ENCODE measurements around the gene FARSA.
A peak's percentile ranks its signal among the peaks of the same experiment; 100 is the strongest.
"Not testable (repeated sequence)": the region's sequence is repeated elsewhere in the genome, so short reads cannot be mapped to it uniquely, and the experiment has no call there.

The FARSA gene

GRCh38 chr19:12953799-12954611, 20.5 kb upstream of the FARSA start:
- no peak for DNase-seq

DNA sequence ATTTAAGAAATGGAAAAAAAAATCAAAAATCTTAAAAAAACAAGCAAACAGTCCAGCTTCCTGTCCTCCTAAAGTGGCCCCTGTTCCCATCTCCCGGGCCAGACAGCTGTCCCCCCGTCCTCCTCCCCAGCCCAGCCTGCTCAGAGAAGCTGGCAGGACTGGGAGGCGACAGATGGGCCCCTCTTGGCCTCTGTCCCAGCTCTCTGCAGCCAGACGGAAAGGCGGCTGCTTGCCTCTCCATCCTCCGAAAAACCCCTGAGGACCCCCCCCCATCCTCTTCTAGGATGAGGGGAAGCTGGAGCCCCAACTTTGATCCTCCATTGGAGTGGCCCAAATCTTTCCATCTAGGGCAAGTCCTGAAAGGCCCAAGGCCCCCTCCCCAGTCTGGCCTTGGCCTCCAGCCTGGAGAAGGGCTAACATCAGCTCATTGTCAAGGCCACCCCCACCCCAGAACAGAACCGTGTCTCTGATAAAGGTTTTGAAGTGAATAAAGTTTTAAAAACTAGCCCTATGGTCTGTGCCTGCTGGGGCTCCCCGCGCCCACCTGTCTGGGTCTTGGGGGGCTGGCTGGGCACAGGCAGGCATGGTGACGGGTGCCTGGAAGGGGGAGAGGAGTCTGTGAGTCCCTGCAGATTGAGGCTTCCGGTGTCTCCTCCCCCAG, 19.8 kb upstream of the FARSA start:
- DNase-seq, result no peak

GRCh38 chr19:12952488-12953137, 19.1 kb upstream of the FARSA start:
- DNase-seq, result peak; percentile 53

DNA sequence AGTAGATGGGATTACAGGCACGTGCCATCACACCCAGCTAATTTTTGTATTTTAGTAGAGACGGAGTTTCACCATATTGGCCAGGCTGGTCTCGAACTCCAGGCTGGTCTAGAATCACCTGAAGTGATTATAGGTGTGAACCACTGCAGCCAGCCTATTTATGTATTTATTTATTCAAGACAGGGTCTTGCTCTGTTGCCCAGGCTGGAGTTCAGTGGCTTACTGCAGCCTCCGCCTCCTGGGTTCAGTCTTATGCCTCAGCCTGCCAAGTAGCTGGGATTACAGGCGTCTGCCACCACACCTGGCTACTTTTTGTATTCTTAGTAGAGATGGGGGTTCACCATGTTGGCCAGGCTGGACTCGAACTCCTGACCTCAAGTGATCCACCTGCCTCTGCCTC, 18.5 kb upstream of the FARSA start:
- not testable (repeated sequence) for DNase-seq

GRCh38 chr19:12949363-12950283, 16.1 kb upstream of the FARSA start:
- DNase-seq, result peak; percentile 58

GRCh38 chr19:12948612-12949362, 15.3 kb upstream of the FARSA start:
- peak; percentile 57 for DNase-seq

GRCh38 chr19:12947702-12948611, 14.4 kb upstream of the FARSA start:
- no peak for DNase-seq

GRCh38 chr19:12946731-12947496, 13.4 kb upstream of the FARSA start:
- DNase-seq, result no peak

- DNase-seq, result peak; percentile 85
Measured at GRCh38 chr19:12946092-12946721, 12.7 kb upstream of the FARSA start.

- peak; percentile 99 for DNase-seq
Measured at GRCh38 chr19:12945479-12946091, 12.1 kb upstream of the FARSA start, which contains the start of gene RAD23A. Gene RAD23A (plus strand): TSS chr19:12945862. CDS start chr19:12945949, 87 bp downstream.

GRCh38 chr19:12944104-12944674, 10.7 kb upstream of the FARSA start:
- no peak for DNase-seq

DNA sequence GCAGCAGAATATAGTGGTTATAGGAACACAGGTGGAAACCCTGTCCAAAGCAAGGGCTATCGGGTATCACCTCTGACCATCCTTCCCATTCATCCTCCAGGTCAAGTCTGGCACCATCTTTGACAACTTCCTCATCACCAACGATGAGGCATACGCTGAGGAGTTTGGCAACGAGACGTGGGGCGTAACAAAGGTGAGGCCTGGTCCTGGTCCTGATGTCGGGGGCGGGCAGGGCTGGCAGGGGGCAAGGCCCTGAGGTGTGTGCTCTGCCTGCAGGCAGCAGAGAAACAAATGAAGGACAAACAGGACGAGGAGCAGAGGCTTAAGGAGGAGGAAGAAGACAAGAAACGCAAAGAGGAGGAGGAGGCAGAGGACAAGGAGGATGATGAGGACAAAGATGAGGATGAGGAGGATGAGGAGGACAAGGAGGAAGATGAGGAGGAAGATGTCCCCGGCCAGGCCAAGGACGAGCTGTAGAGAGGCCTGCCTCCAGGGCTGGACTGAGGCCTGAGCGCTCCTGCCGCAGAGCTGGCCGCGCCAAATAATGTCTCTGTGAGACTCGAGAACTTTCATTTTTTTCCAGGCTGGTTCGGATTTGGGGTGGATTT, 10.0 kb upstream of the FARSA start:
- DNase-seq, result no peak

DNA sequence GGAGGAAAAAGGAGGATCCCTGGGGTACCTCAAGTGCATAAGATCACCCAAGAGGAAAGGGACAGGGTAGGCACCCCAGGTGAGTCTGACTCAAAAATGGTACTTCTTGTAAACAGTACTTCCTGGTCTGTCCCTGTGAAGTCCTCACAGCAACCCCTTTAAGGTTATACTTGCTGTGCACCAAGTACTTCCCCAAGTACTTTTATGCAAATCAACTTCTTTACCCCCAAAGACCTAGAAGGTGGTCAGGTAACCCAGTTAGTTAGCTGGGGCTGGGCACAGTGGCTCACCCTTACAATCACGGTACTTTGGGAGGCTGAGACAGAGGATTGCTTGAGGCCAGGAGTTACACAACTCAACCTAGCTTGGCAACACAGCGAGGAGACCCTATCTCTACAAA, 7.4 kb upstream of the FARSA start:
- no peak for DNase-seq

DNA sequence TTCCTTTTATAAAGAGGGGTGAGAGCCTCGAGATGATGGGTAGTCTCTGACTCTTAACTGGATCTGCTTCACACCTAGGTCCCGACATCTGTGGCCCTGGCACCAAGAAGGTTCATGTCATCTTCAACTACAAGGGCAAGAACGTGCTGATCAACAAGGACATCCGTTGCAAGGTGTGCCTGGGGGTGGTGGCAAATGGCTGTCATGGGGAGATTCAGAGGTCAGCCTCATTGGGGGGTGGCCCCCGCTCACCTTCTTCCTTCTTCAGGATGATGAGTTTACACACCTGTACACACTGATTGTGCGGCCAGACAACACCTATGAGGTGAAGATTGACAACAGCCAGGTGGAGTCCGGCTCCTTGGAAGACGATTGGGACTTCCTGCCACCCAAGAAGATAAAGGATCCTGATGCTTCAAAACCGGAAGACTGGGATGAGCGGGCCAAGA, 6.5 kb upstream of the FARSA start:
- DNase-seq, result no peak

DNA sequence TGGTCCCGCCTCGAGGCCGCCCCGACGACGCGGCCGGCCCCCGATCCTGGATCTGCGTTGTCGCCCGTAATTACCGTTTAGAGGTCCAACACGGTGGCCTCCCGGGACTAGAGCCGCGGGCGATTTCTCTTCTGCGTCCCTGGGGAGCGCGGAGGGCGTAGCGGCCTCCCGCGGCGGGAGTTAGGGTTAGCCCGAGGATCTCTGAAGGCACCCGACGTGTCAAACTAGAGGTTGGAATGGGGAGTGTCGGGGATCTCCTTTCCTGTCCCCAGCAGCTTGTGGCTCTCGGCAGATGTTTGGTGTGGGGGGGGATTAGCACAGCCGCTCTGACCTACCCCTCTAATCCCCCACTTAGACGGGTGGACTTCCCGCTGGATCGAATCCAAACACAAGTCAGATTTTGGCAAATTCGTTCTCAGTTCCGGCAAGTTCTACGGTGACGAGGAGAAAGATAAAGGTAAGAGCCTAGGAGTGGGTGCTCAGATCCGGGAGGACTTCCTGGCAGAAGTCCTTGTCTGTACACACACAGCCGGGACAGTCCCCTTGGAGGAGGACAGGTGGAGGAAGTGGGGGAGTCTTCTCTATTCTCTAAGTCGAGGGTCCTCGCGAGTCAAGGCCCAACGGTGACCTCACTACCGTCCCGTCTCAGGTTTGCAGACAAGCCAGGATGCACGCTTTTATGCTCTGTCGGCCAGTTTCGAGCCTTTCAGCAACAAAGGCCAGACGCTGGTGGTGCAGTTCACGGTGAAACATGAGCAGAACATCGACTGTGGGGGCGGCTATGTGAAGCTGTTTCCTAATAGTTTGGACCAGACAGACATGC, 5.5 kb upstream of the FARSA start:
- peak; percentile 82 for DNase-seq

GRCh38 chr19:12937927-12938778, 4.6 kb upstream of the FARSA start, which contains the start of gene CALR:
Gene CALR (plus strand): TSS chr19:12938609. CDS start chr19:12938680, 71 bp downstream.
- peak; percentile 100 for DNase-seq
